Loucy (cell line): ENCODE measurements around the gene KIAA0825.

Source experiments
- H2AFZ ChIP-seq: fragments of 200-600 bp; sonication (generic); 2 replicates; pipeline ENCODE4 v1.6.0; 2016; ENCODE audit warnings: antibody characterized with exemption, mild to moderate bottlenecking, low read length, moderate library complexity
- H3F3A ChIP-seq: fragments of 200-600 bp; 2 replicates; pipeline ENCODE4 v1.6.0; 2016; ENCODE audit warnings: antibody characterized with exemption, low read depth, mild to moderate bottlenecking
- H3K27me3 ChIP-seq: fragments of 200-600 bp; sonication (generic); 2 replicates; pipeline ENCODE4 v1.6.1; 2014; ENCODE audit warnings: low read length, mild to moderate bottlenecking; ENCODE audit not compliant: insufficient read depth, poor library complexity, severe bottlenecking
- H3K36me3 ChIP-seq: fragments of 200-600 bp; sonication (generic); 2 replicates; pipeline ENCODE4 v1.6.1; 2016; ENCODE audit warnings: low read length; ENCODE audit not compliant: insufficient read depth
- H3K4me1 ChIP-seq: fragments of 200-600 bp; sonication (generic); 2 replicates; pipeline ENCODE4 v1.5.1; 2014; ENCODE audit warnings: low read length, mild to moderate bottlenecking; ENCODE audit not compliant: insufficient read depth, poor library complexity, severe bottlenecking
- H3K4me2 ChIP-seq: fragments of 200-600 bp; sonication (generic); 2 replicates; pipeline ENCODE4 v1.6.0; 2014; ENCODE audit warnings: antibody characterized with exemption, low read length, low read depth, mild to moderate bottlenecking; ENCODE audit not compliant: poor library complexity, severe bottlenecking
- H3K4me3 ChIP-seq: fragments of 200-600 bp; sonication (generic); 2 replicates; pipeline ENCODE4 v1.5.1; 2014; ENCODE audit warnings: low read length, mild to moderate bottlenecking, mixed read lengths; ENCODE audit not compliant: poor library complexity, severe bottlenecking
- H3K79me2 ChIP-seq: fragments of 200-600 bp; sonication (generic); 2 replicates; pipeline ENCODE4 v1.6.1; 2014; ENCODE audit warnings: low read length; ENCODE audit not compliant: insufficient read depth
- H3K9ac ChIP-seq: fragments of 200-600 bp; sonication (generic); 2 replicates; pipeline ENCODE4 v1.6.0; 2014; ENCODE audit warnings: mild to moderate bottlenecking, low read depth, low read length, moderate library complexity; ENCODE audit not compliant: poor library complexity, severe bottlenecking
- H3K9me2 ChIP-seq: fragments of 200-600 bp; sonication (generic); replicated peaks from 2 replicates; pipeline ENCODE4 v1.6.1; 2016; ENCODE audit warnings: low read depth, low read length, mixed read lengths
- H3K9me3 ChIP-seq: fragments of 200-600 bp; sonication (generic); 2 replicates; pipeline ENCODE4 v1.6.1; 2014; ENCODE audit warnings: mild to moderate bottlenecking, antibody characterized with exemption, low read length, low read depth; ENCODE audit not compliant: insufficient read depth
- H4K20me1 ChIP-seq: fragments of 200-600 bp; sonication (generic); 2 replicates; pipeline ENCODE4 v1.6.0; 2014; ENCODE audit warnings: antibody characterized with exemption, low read length, mild to moderate bottlenecking; ENCODE audit not compliant: insufficient read depth, poor library complexity, severe bottlenecking
- CTCF ChIP-seq: fragments of 200-600 bp; sonication (generic); conservative IDR thresholded peaks from 2 replicates; pipeline ENCODE4 v1.5.1; 2014; ENCODE audit warnings: mild to moderate bottlenecking, antibody characterized with exemption, low read length
- EZH2phosphoT487 ChIP-seq: fragments of 200-600 bp; IDR thresholded peaks from 2 replicates; pipeline ENCODE4 v1.6.1; 2018; ENCODE audit warnings: antibody characterized with exemption, mild to moderate bottlenecking, moderate library complexity, borderline replicate concordance

KIAA0825 gene

GRCh38 chr5:94281236-94281801 lies 337.1 kb downstream of the KIAA0825 start:
- H3K4me3 ChIP-seq, result no peak overlapping the region
- H2AFZ ChIP-seq, result no peak overlapping the region
- H3K9me2 ChIP-seq, result no peaks in the 10 kb centered on the region
- no peaks in the 10 kb centered on the region for H3K36me3 ChIP-seq
- no peak overlapping the region for H3K4me2 ChIP-seq
- H3K9me3 ChIP-seq, result no peaks in the 10 kb centered on the region
- no peaks in the 10 kb centered on the region for H3F3A ChIP-seq
- no peaks in the 10 kb centered on the region for H4K20me1 ChIP-seq
- no peak for TF ChIP-seq CTCF
- TF ChIP-seq EZH2phosphoT487, result no peak
- no peaks in the 10 kb centered on the region for H3K79me2 ChIP-seq
- no peak overlapping the region for H3K9ac ChIP-seq
- H3K4me1 ChIP-seq, result no peaks in the 10 kb centered on the region
- no peaks in the 10 kb centered on the region for H3K27me3 ChIP-seq

- Histone ChIP-seq H3K9me2 (no peaks in the 10 kb centered on the region), H4K20me1 (no peaks in the 10 kb centered on the region), H3K27me3 (no peaks in the 10 kb centered on the region), H3F3A (no peaks in the 10 kb centered on the region), H3K4me3 (no peak overlapping the region), H3K4me1 (no peaks in the 10 kb centered on the region), H3K9me3 (no peaks in the 10 kb centered on the region), H3K79me2 (no peaks in the 10 kb centered on the region), H2AFZ (no peak overlapping the region), H3K9ac (no peak overlapping the region), H3K36me3 (no peaks in the 10 kb centered on the region), H3K4me2 (no peak overlapping the region)
- TF ChIP-seq CTCF (no peak), EZH2phosphoT487 (no peak)
Measured at GRCh38 chr5:94276751-94277150, 341.7 kb downstream of the KIAA0825 start.

GRCh38 chr5:94276048-94276447 lies 342.4 kb downstream of the KIAA0825 start:
- H3K27me3 ChIP-seq, result no peaks in the 10 kb centered on the region
- no peaks in the 10 kb centered on the region for H3K9me3 ChIP-seq
- no peak overlapping the region for H3K9ac ChIP-seq
- no peaks in the 10 kb centered on the region for H3K4me1 ChIP-seq
- no peaks in the 10 kb centered on the region for H3K36me3 ChIP-seq
- no peak overlapping the region for H3K4me3 ChIP-seq
- no peaks in the 10 kb centered on the region for H3K79me2 ChIP-seq
- TF ChIP-seq EZH2phosphoT487 (no peak), CTCF (no peak)
- H4K20me1 ChIP-seq, result no peaks in the 10 kb centered on the region
- no peak overlapping the region for H2AFZ ChIP-seq
- H3F3A ChIP-seq, result no peaks in the 10 kb centered on the region
- H3K4me2 ChIP-seq, result no peak overlapping the region
- H3K9me2 ChIP-seq, result no peaks in the 10 kb centered on the region
